ENCODE data around the gene KDM4B. TPM values are rescaled to one million over a fixed set of nuclear protein-coding genes. Genes with fewer than 3 reads are reported as not detected.

The KDM4B gene
- total RNA-seq, 2 donors from 2014 or later: 27.8 to 38.5 TPM

DNA sequence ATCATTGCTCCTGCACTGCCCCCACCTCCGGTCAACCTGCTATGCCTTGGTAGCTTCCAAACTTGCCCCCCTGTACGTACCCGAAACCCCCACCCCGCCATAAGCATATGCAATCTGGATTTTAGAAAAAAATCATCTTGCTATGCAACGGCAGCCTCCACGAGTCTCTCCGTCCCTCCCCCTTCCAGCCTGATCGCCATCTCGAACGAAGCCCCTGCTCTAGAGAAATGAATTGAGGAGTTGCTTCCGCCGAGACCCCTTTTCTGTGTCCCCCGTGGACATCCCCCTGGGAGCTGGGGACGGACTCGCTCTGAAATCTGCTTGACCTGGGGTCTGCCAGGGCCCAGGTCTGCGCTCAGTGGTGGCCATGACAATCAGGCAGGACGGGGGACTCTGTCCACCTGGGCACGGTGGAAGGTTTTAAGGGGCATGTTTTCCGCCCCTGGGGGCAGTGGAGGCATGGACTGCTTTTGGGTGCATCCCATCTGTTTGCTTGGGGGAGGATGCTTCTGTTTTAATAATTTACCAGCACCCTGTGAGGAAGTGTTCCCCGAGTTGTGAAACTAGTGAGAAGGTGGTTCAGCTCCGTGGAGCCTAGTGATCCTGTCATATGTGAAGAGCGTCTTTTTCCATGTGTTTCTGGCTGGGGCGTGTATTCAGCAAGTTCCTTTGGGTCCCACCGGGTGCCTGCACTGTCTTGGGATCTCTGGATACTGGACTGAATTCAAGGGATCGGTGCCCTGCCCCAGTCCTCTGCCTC, 1.0 kb downstream of the KDM4B start:
- Mint-ChIP-seq H3K4me3 (peak overlapping the region; percentile 90), H3K27me3 (ENCODE audit: insufficient read depth) (no peaks in the 10 kb centered on the region)
- peak; percentile 64 for DNase-seq

DNA sequence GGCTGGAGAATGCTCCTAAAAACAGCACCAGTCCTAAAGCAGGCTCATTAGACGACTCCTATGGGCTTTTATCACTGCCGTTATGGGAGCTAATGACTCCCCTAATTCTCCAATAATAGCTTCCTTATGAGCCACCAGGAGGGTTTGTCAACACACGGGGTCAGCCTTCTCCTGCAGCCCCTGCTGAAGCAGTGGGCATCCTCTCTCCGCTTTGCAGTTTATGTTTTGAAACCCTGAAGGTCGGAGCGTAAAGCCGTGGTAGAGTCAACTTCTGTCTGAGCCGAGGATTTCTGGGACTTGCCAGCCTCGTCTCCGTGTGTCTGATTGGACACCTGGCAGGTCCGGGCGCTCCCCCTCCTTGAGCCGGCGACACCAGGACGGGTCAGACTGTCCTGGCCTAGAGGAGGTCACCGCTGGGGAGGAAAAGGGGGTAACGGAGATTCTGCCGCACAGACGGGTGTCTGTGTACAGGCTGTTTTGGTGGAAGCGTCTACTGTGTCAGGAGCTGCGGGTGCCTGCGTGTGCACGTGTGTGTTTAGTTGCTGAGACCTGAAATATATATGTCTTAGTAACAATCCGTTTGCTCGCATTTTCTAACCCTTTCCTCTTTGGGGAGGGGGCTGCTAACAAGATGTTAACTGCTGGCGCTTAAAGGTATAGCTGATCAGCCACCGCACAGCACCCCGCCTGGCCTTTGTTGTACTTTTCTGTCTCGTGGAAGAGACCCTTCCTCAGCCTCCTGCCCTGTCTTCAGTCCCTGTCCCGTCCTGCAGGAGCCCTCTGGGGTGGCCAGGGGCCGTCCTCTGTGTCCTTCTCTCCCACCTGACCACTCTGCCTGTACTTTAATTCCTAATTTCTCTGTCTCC, 1.9 kb downstream of the KDM4B start:
- peaks cover 26% of the 10 kb centered on the region for H3K4me1 Mint-ChIP-seq
- H3K36me3 Mint-ChIP-seq (ENCODE audit: low read depth): peaks cover 4% of the 10 kb centered on the region
- 3 to 11% methylated on average over 27 to 31 of the region's 31 CpGs for WGBS, 2 experiments (ENCODE audit: insufficient coverage in 1 of 2, insufficient read length in 1 of 2)
- Histone ChIP-seq H3K27ac (ENCODE audit: low read depth, low read length) (no peak overlapping the region), H3K27me3 (ENCODE audit: control insufficient read depth, insufficient read depth, low read length, poor library complexity, severe bottlenecking) (no peaks in the 10 kb centered on the region), H3K4me3 (ENCODE audit: low read length) (peak overlapping the region; percentile 86), H3K36me3 (ENCODE audit: control insufficient read depth, insufficient read depth, low read length) (no peaks in the 10 kb centered on the region), H3K9me3 (ENCODE audit: control insufficient read depth, low read length) (no peaks in the 10 kb centered on the region), H3K9ac (ENCODE audit: extremely low read depth, low read length, poor library complexity, severe bottlenecking) (peak overlapping the region; percentile 68), H3K4me1 (ENCODE audit: control insufficient read depth, insufficient read depth, low read length) (no peaks in the 10 kb centered on the region)
- peak; percentile 84 for DNase-seq
- no peaks in the 10 kb centered on the region for H3K27me3 Mint-ChIP-seq (ENCODE audit: insufficient read depth)
- peak overlapping the region; percentile 90 for H3K4me3 Mint-ChIP-seq
- H3K27ac Mint-ChIP-seq: peak overlapping the region; percentile 84
- no peaks in the 10 kb centered on the region for H3K9me3 Mint-ChIP-seq
- TF ChIP-seq, protein P1, sequence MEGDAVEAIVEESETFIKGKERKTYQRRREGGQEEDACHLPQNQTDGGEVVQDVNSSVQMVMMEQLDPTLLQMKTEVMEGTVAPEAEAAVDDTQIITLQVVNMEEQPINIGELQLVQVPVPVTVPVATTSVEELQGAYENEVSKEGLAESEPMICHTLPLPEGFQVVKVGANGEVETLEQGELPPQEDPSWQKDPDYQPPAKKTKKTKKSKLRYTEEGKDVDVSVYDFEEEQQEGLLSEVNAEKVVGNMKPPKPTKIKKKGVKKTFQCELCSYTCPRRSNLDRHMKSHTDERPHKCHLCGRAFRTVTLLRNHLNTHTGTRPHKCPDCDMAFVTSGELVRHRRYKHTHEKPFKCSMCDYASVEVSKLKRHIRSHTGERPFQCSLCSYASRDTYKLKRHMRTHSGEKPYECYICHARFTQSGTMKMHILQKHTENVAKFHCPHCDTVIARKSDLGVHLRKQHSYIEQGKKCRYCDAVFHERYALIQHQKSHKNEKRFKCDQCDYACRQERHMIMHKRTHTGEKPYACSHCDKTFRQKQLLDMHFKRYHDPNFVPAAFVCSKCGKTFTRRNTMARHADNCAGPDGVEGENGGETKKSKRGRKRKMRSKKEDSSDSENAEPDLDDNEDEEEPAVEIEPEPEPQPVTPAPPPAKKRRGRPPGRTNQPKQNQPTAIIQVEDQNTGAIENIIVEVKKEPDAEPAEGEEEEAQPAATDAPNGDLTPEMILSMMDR (conservative IDR thresholded peaks at IDR 0.05): no peak

More for the DNA sequence above, 1.0 kb downstream of the KDM4B start:
- Histone ChIP-seq H3K27me3 (ENCODE audit: control insufficient read depth, insufficient read depth, low read length, poor library complexity, severe bottlenecking) (no peaks in the 10 kb centered on the region), H3K36me3 (ENCODE audit: control insufficient read depth, insufficient read depth, low read length) (peaks cover 2% of the 10 kb centered on the region), H3K27ac (ENCODE audit: low read depth, low read length) (no peak overlapping the region), H3K4me1 (ENCODE audit: control insufficient read depth, insufficient read depth, low read length) (no peaks in the 10 kb centered on the region), H3K4me3 (ENCODE audit: low read length) (peak overlapping the region; percentile 86), H3K9me3 (ENCODE audit: control insufficient read depth, low read length) (no peaks in the 10 kb centered on the region), H3K9ac (ENCODE audit: extremely low read depth, low read length, poor library complexity, severe bottlenecking) (peak overlapping the region; percentile 68)
- TF ChIP-seq, protein P1 (conservative IDR thresholded peaks at IDR 0.05): no peak
- H3K4me1 Mint-ChIP-seq: peaks cover 25% of the 10 kb centered on the region
- H3K27ac Mint-ChIP-seq: peak overlapping the region; percentile 84
- 4 to 11% methylated on average over 12 to 25 of the region's 25 CpGs for WGBS, 2 experiments (ENCODE audit: insufficient coverage in 1 of 2, insufficient read length in 1 of 2)
- H3K36me3 Mint-ChIP-seq (ENCODE audit: low read depth): peaks cover 5% of the 10 kb centered on the region
- H3K9me3 Mint-ChIP-seq: no peaks in the 10 kb centered on the region

DNA sequence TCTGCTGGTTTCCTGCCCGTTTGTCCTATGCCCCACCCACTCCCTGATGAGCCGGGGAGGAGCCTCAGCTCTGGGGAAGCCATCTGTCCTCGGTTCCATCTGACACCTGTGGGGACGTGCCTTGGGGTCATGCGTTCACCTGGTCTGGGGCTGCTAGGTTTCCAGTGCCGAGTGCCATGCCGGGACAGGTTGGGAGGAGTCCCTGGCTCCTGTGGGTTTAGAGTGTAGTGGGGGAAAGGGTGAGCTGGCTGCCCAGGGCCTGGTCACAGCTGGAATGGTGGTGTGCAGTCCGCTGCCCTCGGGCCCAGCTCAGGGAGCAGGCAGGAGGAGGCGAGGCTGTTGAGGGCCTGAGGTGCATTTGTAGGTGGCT, 2.5 kb downstream of the KDM4B start:
- DNase-seq: peak; percentile 89
- TF ChIP-seq, protein P1 (conservative IDR thresholded peaks at IDR 0.05): no peak
- Histone ChIP-seq H3K27ac (ENCODE audit: low read depth, low read length) (no peak overlapping the region), H3K4me3 (ENCODE audit: low read length) (peak overlapping the region; percentile 86), H3K9ac (ENCODE audit: extremely low read depth, low read length, poor library complexity, severe bottlenecking) (peak overlapping the region; percentile 68), H3K36me3 (ENCODE audit: control insufficient read depth, insufficient read depth, low read length) (peaks cover 4% of the 10 kb centered on the region), H3K4me1 (ENCODE audit: control insufficient read depth, insufficient read depth, low read length) (no peaks in the 10 kb centered on the region), H3K27me3 (ENCODE audit: control insufficient read depth, insufficient read depth, low read length, poor library complexity, severe bottlenecking) (no peaks in the 10 kb centered on the region), H3K9me3 (ENCODE audit: control insufficient read depth, low read length) (no peaks in the 10 kb centered on the region)
- H3K36me3 Mint-ChIP-seq (ENCODE audit: low read depth): peaks cover 7% of the 10 kb centered on the region
- H3K4me1 Mint-ChIP-seq: peaks cover 29% of the 10 kb centered on the region
- H3K9me3 Mint-ChIP-seq: no peaks in the 10 kb centered on the region
- WGBS, 2 experiments (ENCODE audit: insufficient coverage in 1 of 2, insufficient read length in 1 of 2): 17 to 45% methylated on average over 1 to 10 of the region's 10 CpGs
- no peaks in the 10 kb centered on the region for H3K27me3 Mint-ChIP-seq (ENCODE audit: insufficient read depth)
- peak overlapping the region; percentile 81 for H3K27ac Mint-ChIP-seq
- peak overlapping the region; percentile 90 for H3K4me3 Mint-ChIP-seq
